Endothelial cell of umbilical vein (primary cell): ENCODE data around the gene ZNF329. TPM values are rescaled to one million over a fixed set of nuclear protein-coding genes. Genes with fewer than 3 reads are reported as not detected.

Source experiments
- BruUV-seq: library from RNA; stranded (reverse); fragments of 400-500 nt; replicated peaks from 2 replicates; lab custom pipeline; 2021; lab: Mats Ljungman, UMichigan
- CTCF ChIA-PET: fragments of 300-600, 350-600 bp; sonication (Branson Sonifier 250); formaldehyde crosslinking; loops from one replicate; lab custom pipeline; 2021; ENCODE audit warnings: antibody characterized with exemption, inconsistent platforms; lab: Charles Lee
- POLR2A ChIA-PET: fragments of 300-600, 350-600 bp; sonication (Branson Sonifier 250); formaldehyde crosslinking; loops from one replicate; lab custom pipeline; 2021; ENCODE audit warnings: antibody characterized with exemption, inconsistent platforms; lab: Charles Lee
- DNase-seq: peaks from one replicate; pipeline ENCODE4 v3.0.0-alpha.2; 2011; ENCODE audit warnings: low read depth, low spot score
- FAIRE-seq: peaks from 2 replicates; lab custom pipeline; 2011; peaks lifted over from hg19 to GRCh38; lab: Jason Lieb, UNC
- H2AFZ ChIP-seq: 2 replicates; pipeline ENCODE4 v1.6.0; 2012; ENCODE audit warnings: low read depth, low read length, control low read depth, inconsistent platforms
- H3K27ac ChIP-seq: 2 replicates; pipeline ENCODE4 v1.5.1; 2011; ENCODE audit warnings: low read depth, mild to moderate bottlenecking, control low read depth, low read length, moderate library complexity; ENCODE audit not compliant: insufficient read depth
- H3K27me3 ChIP-seq, 2 experiments: 2 replicates each; pipeline versions ENCODE4 v1.6.0 to v1.6.1; 2011; ENCODE audit warnings: low read length in 2 of 2, mixed read lengths in 1 of 2; ENCODE audit not compliant: control insufficient read depth in 2 of 2, insufficient read depth in 2 of 2
- H3K36me3 ChIP-seq, 2 experiments: 2 replicates in 1 of 2; 3 replicates in 1 of 2; pipeline ENCODE4 v1.5.1; 2011; ENCODE audit warnings: low read length in 2 of 2, mild to moderate bottlenecking in 1 of 2, moderate library complexity in 1 of 2; ENCODE audit not compliant: control insufficient read depth in 2 of 2, insufficient read depth in 2 of 2; ENCODE audit errors: extremely low read depth in 1 of 2
- H3K4me1 ChIP-seq: 3 replicates; pipeline ENCODE4 v1.5.1; 2011; ENCODE audit warnings: mild to moderate bottlenecking, low read length; ENCODE audit not compliant: control insufficient read depth, insufficient read depth; ENCODE audit errors: extremely low read depth
- H3K4me2 ChIP-seq: 2 replicates; pipeline ENCODE4 v1.6.1; 2011; ENCODE audit warnings: low read length, control low read depth, mixed read lengths; ENCODE audit not compliant: insufficient read depth
- H3K4me3 ChIP-seq, 3 experiments: fragments of 200-600 bp in 1 of 3; sonication (generic), shearing (Covaris generic) in 1 of 3; replicated peaks in 1 of 3; 2 replicates each; pipeline ENCODE4 v1.5.1; 2011 to 2016; ENCODE audit warnings: control low read depth in 3 of 3, low read length in 3 of 3, mild to moderate bottlenecking in 2 of 3, inconsistent platforms in 1 of 3, low read depth in 1 of 3, moderate library complexity in 1 of 3; ENCODE audit not compliant: insufficient read depth in 1 of 3
- H3K79me2 ChIP-seq: 2 replicates; pipeline ENCODE4 v1.6.0; 2012; ENCODE audit warnings: low read length, inconsistent platforms; ENCODE audit not compliant: control insufficient read depth, insufficient read depth
- H3K9ac ChIP-seq: replicated peaks from 2 replicates; pipeline ENCODE3; 2011; ENCODE audit warnings: low read length, control low read depth; ENCODE audit not compliant: insufficient read depth; ENCODE audit errors: extremely low read depth
- H3K9me1 ChIP-seq: replicated peaks from 3 replicates; pipeline ENCODE4 v1.6.0; 2011; ENCODE audit warnings: mild to moderate bottlenecking, low read length; ENCODE audit not compliant: control insufficient read depth, insufficient read depth; ENCODE audit errors: extremely low read depth
- H3K9me3 ChIP-seq: replicated peaks from 2 replicates; pipeline ENCODE4 v1.5.1; 2012; ENCODE audit warnings: low read length, inconsistent platforms; ENCODE audit not compliant: control insufficient read depth, insufficient read depth
- H4K20me1 ChIP-seq: replicated peaks from 2 replicates; pipeline ENCODE3; 2011; ENCODE audit warnings: mild to moderate bottlenecking, low read length; ENCODE audit not compliant: control insufficient read depth, insufficient read depth; ENCODE audit errors: extremely low read depth
- EZH2 ChIP-seq: IDR thresholded peaks from 2 replicates; pipeline ENCODE4 v1.6.1; 2012; ENCODE audit warnings: borderline replicate concordance, low read depth, mild to moderate bottlenecking, moderate library complexity, low read length, inconsistent platforms; ENCODE audit not compliant: severe bottlenecking
- FOS ChIP-seq: IDR thresholded peaks from 2 replicates; pipeline ENCODE4 v1.6.1; 2011; ENCODE audit warnings: mild to moderate bottlenecking, low read length, moderate library complexity, borderline replicate concordance; ENCODE audit not compliant: insufficient read depth
- GATA2 ChIP-seq: IDR thresholded peaks from 2 replicates; pipeline ENCODE4 v1.7.0; 2011; ENCODE audit warnings: low read depth, mild to moderate bottlenecking, moderate library complexity, mixed read lengths, low read length; ENCODE audit not compliant: insufficient read length, insufficient read depth
- JUN ChIP-seq: IDR thresholded peaks from 2 replicates; pipeline ENCODE4 v1.6.1; 2011; ENCODE audit warnings: borderline replicate concordance, low read depth; ENCODE audit not compliant: insufficient read length, insufficient read depth
- MYC ChIP-seq: IDR thresholded peaks from one replicate; pipeline ENCODE4 v1.6.1; 2011; ENCODE audit warnings: mild to moderate bottlenecking, low read depth, low read length
- POLR2A ChIP-seq: IDR thresholded peaks from 2 replicates; pipeline ENCODE4 v1.6.1; 2012; ENCODE audit warnings: low read depth, mild to moderate bottlenecking, control low read depth, low read length
- POLR2AphosphoS5 ChIP-seq: IDR thresholded peaks from 2 replicates; pipeline ENCODE4 v1.6.1; 2012; ENCODE audit warnings: low read depth, mild to moderate bottlenecking, control low read depth, low read length, moderate library complexity; ENCODE audit not compliant: insufficient read depth
- dilution Hi-C: fragments of 300-500 bp; cut with MboI; formaldehyde crosslinking; loops from one replicate; pipeline ENCODE4 v1.15.0; 2019; ENCODE audit warnings: low sequenced_read_pairs; ENCODE audit not compliant: extremely low pct_ligation_motif_present
- intact Hi-C: fragments of 100-400 bp; cut with micrococcal nuclease; formaldehyde crosslinking; loops from one replicate; pipeline ENCODE4 v1.10.0; 2022
- polyA plus RNA-seq, 4 experiments: library from polyadenylated mRNA; depleted of rRNA in 3 of 4; stranded (reverse) in 3 of 4; unstranded in 1 of 4; fragments of >200 nt; gene quantifications; 2 replicates each; pipeline versions ENCODE4 v1.2.1 to v1.2.3, GENCODE V29; 2011 to 2012; ENCODE audit warnings: missing spikeins in 1 of 4
- total RNA-seq: library from RNA; stranded (reverse); gene quantifications from 2 replicates; pipeline ENCODE4 v1.2.3, GENCODE V29; 2021
- TF ChIP-seq, protein P1 (sequence below), 2 donors: IDR thresholded peaks; 1 replicate in 1 of 2; 2 replicates in 1 of 2; pipeline ENCODE4 v1.5.1; 2011; ENCODE audit warnings: low read length in 2 of 2, mild to moderate bottlenecking in 2 of 2, moderate library complexity in 2 of 2, control low read depth in 1 of 2, inconsistent platforms in 1 of 2, low read depth in 1 of 2; ENCODE audit not compliant: insufficient read depth in 1 of 2; ENCODE audit errors: extremely low read depth in 1 of 2
- TF ChIP-seq, protein P2 (sequence below): IDR thresholded peaks from 2 replicates; pipeline ENCODE4 v1.6.1; 2011; ENCODE audit not compliant: insufficient read depth, insufficient read length

ZNF329 gene
- total and polyA plus RNA-seq, 2 donors (not counting 3 experiments of a cell fraction or from before 2014, with no cell fraction given), result 3.0 to 5.3 TPM

GRCh38 chr19:58091251-58091995 lies 59.2 kb downstream of the ZNF329 start:
- H3K9me3 ChIP-seq, result peaks cover 3% of the 10 kb centered on the region
- no peak for DNase-seq
- TF ChIP-seq FOS (no peak), MYC (no peak)
- no peaks in the 10 kb centered on the region for H3K27me3 ChIP-seq
- H3K9ac ChIP-seq, result no peak overlapping the region
- intact Hi-C loops, result loop anchor here (10.0 kb wide), 1 partner anchor 63 kb away; the partner anchor contains the start of gene ZNF329
- no peak for FAIRE-seq
- POLR2A ChIA-PET, result no interaction called here
- no peak overlapping the region for H3K4me3 ChIP-seq
- no peaks in the 10 kb centered on the region for H3K4me1 ChIP-seq
- no peak overlapping the region for H3K27ac ChIP-seq
- no peaks in the 10 kb centered on the region for H3K36me3 ChIP-seq
- no peak overlapping the region for H2AFZ ChIP-seq
- BruUV-seq, result no TSS peak
- no peak overlapping the region for H3K4me2 ChIP-seq
- no peaks in the 10 kb centered on the region for H4K20me1 ChIP-seq
- CTCF ChIA-PET, result no interaction called here
- no peaks in the 10 kb centered on the region for H3K9me1 ChIP-seq
- H3K79me2 ChIP-seq, result no peaks in the 10 kb centered on the region
- dilution Hi-C loops, result no loop called here

DNA sequence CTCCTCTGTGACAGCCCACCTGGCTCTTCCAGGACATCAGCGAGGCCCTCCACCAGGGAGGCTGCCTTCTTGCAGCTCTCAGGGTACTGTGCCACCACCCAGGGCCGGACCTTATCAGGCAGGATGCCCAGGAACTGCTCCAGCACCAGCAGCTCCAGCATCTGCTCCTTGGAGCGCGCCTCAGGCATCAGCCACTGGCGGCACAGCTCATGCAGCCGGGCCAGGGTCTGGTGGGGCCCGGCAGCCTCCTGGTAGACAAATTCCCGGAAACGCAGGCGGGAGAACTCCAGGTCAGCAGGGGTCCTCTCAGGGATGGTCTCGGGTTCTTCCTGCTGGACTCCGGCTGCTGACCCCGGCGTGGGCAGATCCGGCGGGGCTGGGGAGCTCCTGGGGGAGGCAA lies 60.7 kb downstream of the ZNF329 start:
- H3K4me1 ChIP-seq, result no peaks in the 10 kb centered on the region
- POLR2A ChIA-PET, result no interaction called here
- H4K20me1 ChIP-seq, result no peaks in the 10 kb centered on the region
- CTCF ChIA-PET, result no interaction called here
- no peaks in the 10 kb centered on the region for H3K9me1 ChIP-seq
- H3K79me2 ChIP-seq, result no peaks in the 10 kb centered on the region
- dilution Hi-C loops (no loop called here), intact Hi-C loops (loop anchor here (10.0 kb wide), 1 partner anchor 65 kb away; the partner anchor contains the start of gene ZNF329)
- FAIRE-seq (no peak), DNase-seq (no peak)
- no peak overlapping the region for H3K27ac ChIP-seq
- H3K27me3 ChIP-seq, result no peaks in the 10 kb centered on the region
- H3K9me3 ChIP-seq, result no peaks in the 10 kb centered on the region
- H2AFZ ChIP-seq, result no peak overlapping the region
- no peak overlapping the region for H3K4me3 ChIP-seq
- TF ChIP-seq, protein P1, sequence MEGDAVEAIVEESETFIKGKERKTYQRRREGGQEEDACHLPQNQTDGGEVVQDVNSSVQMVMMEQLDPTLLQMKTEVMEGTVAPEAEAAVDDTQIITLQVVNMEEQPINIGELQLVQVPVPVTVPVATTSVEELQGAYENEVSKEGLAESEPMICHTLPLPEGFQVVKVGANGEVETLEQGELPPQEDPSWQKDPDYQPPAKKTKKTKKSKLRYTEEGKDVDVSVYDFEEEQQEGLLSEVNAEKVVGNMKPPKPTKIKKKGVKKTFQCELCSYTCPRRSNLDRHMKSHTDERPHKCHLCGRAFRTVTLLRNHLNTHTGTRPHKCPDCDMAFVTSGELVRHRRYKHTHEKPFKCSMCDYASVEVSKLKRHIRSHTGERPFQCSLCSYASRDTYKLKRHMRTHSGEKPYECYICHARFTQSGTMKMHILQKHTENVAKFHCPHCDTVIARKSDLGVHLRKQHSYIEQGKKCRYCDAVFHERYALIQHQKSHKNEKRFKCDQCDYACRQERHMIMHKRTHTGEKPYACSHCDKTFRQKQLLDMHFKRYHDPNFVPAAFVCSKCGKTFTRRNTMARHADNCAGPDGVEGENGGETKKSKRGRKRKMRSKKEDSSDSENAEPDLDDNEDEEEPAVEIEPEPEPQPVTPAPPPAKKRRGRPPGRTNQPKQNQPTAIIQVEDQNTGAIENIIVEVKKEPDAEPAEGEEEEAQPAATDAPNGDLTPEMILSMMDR (IDR thresholded peaks at IDR 0.05; ENCODE audit: extremely low read depth in 1 of 2, insufficient read depth in 1 of 2, low read depth in 1 of 2, low read length in 2 of 2), result no peak
- TF ChIP-seq POLR2AphosphoS5 (no peak), EZH2 (no peak), POLR2A (no peak), MYC (no peak), GATA2 (no peak), FOS (no peak), JUN (no peak)
- TF ChIP-seq, protein P2, sequence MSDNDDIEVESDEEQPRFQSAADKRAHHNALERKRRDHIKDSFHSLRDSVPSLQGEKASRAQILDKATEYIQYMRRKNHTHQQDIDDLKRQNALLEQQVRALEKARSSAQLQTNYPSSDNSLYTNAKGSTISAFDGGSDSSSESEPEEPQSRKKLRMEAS, result no peak
- H3K9ac ChIP-seq, result no peak overlapping the region
- H3K4me2 ChIP-seq, result no peak overlapping the region
- no TSS peak for BruUV-seq
- no peaks in the 10 kb centered on the region for H3K36me3 ChIP-seq
